ENCODE data around the gene XRN2. TPM values are rescaled to one million over a fixed set of nuclear protein-coding genes. Genes with fewer than 3 reads are reported as not detected.

XRN2 gene
- total and polyA plus RNA-seq, 2 of the 13 experiments (the other 11 are each of a cell fraction or from before 2014, with no cell fraction given): 90.3 to 171 TPM

DNA sequence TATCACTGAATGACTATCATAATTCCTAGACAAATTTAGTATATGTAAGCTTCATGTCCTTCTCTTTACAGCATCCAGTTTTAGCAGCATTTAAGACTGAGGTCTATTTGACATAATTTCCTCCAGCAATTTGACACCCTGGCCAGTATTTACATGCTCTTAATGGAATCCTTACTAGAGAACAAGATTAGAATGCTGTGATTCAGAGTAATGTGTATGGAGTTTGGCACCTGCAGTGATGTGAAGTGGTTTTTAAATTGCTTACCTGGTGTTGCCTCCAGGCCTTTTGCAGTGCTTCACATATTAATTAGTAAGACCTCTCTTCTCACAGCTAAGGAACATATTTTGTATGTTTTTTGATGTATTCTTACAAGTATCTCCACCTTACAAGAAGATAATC is 84.4 kb downstream of the XRN2 start:
- Histone ChIP-seq H3K79me2 (ENCODE audit: insufficient read depth, low read length) (no peaks in the 10 kb centered on the region), H3K36me3 (replicated peaks in 1 of 2; ENCODE audit: control insufficient read depth in 1 of 2, insufficient read depth in 2 of 2, low read length in 2 of 2) (peaks cover 18 to 62% of the 10 kb centered on the region in 2 experiments), H3K27ac (ENCODE audit: extremely low read length, insufficient read depth, low read length) (no peak overlapping the region), H4K20me1 (ENCODE audit: insufficient read depth, low read length) (no peaks in the 10 kb centered on the region), H3K4me1 (ENCODE audit: insufficient read depth, low read length) (no peaks in the 10 kb centered on the region), H3K4me2 (ENCODE audit: low read depth, low read length) (no peak overlapping the region), H3K4me3 (replicated peaks in 1 of 3; ENCODE audit: insufficient read depth in 1 of 3, low read depth in 2 of 3, low read length in 3 of 3) (no peak overlapping the region), H3K27me3 (ENCODE audit: control insufficient read depth in 1 of 2, insufficient read depth in 2 of 2, low read length in 2 of 2) (no peaks in the 10 kb centered on the region), H3K9ac (ENCODE audit: insufficient read depth, low read depth, low read length) (no peak overlapping the region), H3K9me3 (ENCODE audit: low read length) (no peaks in the 10 kb centered on the region), H2AFZ (ENCODE audit: low read length) (no peak overlapping the region)
- POLR2A ChIA-PET: no interaction called here
- intact Hi-C loops (cut with micrococcal nuclease; ENCODE audit: unreplicated experiment) (no loop called here), in situ Hi-C loops (cut with HindIII; ENCODE audit: extremely low pct_ligation_motif_present, low pct_unique_long_range_greater_than_20kb) (no loop called here)
- ATAC-seq (no peak), DNase-seq (ENCODE audit: low spot score) (no peak), FAIRE-seq (no peak)
- CTCF ChIA-PET (ENCODE audit: low intra/inter-chr PET ratio, low total read pairs): no interaction called here
- BruUV-seq (replicated peaks): no TSS peak
- no peak for TF ChIP-seq POLR2AphosphoS5 (IDR thresholded peaks at IDR 0.05; ENCODE audit: low read depth, low read length)
- TF ChIP-seq DR1 (CRISPR knock-in tag; IDR thresholded peaks at IDR 0.05): no peak
- TF ChIP-seq, protein P1, sequence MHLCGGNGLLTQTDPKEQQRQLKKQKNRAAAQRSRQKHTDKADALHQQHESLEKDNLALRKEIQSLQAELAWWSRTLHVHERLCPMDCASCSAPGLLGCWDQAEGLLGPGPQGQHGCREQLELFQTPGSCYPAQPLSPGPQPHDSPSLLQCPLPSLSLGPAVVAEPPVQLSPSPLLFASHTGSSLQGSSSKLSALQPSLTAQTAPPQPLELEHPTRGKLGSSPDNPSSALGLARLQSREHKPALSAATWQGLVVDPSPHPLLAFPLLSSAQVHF (CRISPR knock-in tag; IDR thresholded peaks at IDR 0.05): no peak
- TF ChIP-seq ZNF160 (CRISPR knock-in tag; IDR thresholded peaks at IDR 0.05): no peak
- no peak for TF ChIP-seq NCOA5 (CRISPR knock-in tag; IDR thresholded peaks at IDR 0.05)
- no peak for TF ChIP-seq KDM4B (CRISPR knock-in tag; IDR thresholded peaks at IDR 0.05)
- no peak for TF ChIP-seq STAT6 (CRISPR knock-in tag; IDR thresholded peaks at IDR 0.05; ENCODE audit: borderline replicate concordance)

All from HepG2 (cell line).